ENCODE results near the gene USP24.

GRCh38 chr1:55084257-55084656 lies 130.9 kb downstream of the USP24 start:
- no peak for TF ChIP-seq POLR2A (IDR thresholded peaks at IDR 0.05; ENCODE audit: low read length)
- TF ChIP-seq GATA1 (IDR thresholded peaks at IDR 0.05; ENCODE audit: low read depth, low read length): no peak

All from erythroblast (primary cell).